Body of pancreas (tissue), 4 donors: ENCODE data around the gene IQGAP2. TPM values are rescaled to one million over a fixed set of nuclear protein-coding genes. Genes with fewer than 3 reads are reported as not detected.

Experiments used
- ATAC-seq: fragments of 150-250 bp; one replicate; pipeline ENCODE4 v1.9.1; 2016
- DNase-seq, 4 donors: peaks; one replicate each; pipeline ENCODE4 v3.0.0-alpha.2; 2019
- H3K27ac ChIP-seq, 4 donors: fragments of 200-600 bp; sonication (generic); 1 replicate in 3 of 4; 2 replicates in 1 of 4; pipeline versions ENCODE4 v1.5.1 to v1.6.1; 2016 to 2019; ENCODE audit warnings: mild to moderate bottlenecking in 1 of 4, mixed read lengths in 1 of 4, moderate library complexity in 1 of 4
- H3K27me3 ChIP-seq, 2 donors: fragments of 200-600 bp; sonication (generic); one replicate each; pipeline ENCODE4 v1.6.0; 2016; ENCODE audit warnings: mild to moderate bottlenecking in 1 of 2
- H3K36me3 ChIP-seq, 2 donors: fragments of 200-600 bp; sonication (generic); replicated peaks in 1 of 2; 2 replicates each; pipeline ENCODE4 v1.5.1; 2016; ENCODE audit warnings: low read depth in 2 of 2; ENCODE audit not compliant: insufficient read depth in 1 of 2
- H3K4me1 ChIP-seq: fragments of 200-600 bp; sonication (generic); one replicate; pipeline ENCODE4 v1.6.0; 2016
- H3K4me3 ChIP-seq, 2 donors: fragments of 200-600 bp; sonication (generic); 1 replicate in 1 of 2; 2 replicates in 1 of 2; pipeline ENCODE4 v1.5.1; 2016 to 2019
- H3K9me3 ChIP-seq, 3 donors: fragments of 200-600 bp; sonication (generic); 1 replicate in 2 of 3; 2 replicates in 1 of 3; pipeline ENCODE4 v1.5.1; 2016
- POLR2A ChIP-seq, 3 donors: fragments of 450-650 bp; IDR thresholded peaks; one replicate each; pipeline ENCODE4 v1.6.1; 2016; ENCODE audit warnings: antibody characterized with exemption in 3 of 3, mild to moderate bottlenecking in 2 of 3
- WGBS, 2 donors: methylation state at CpG; one replicate each; pipeline ENCODE4 v1.1.5; 2017; 5-methylcytosine and 5-hydroxymethylcytosine counted together
- intact Hi-C: fragments of 100-400 bp; cut with DNase I; formaldehyde crosslinking; loops from one replicate; pipeline ENCODE4 v1.15.1; 2023
- total RNA-seq, 2 donors: library from RNA; depleted of rRNA; stranded (reverse); fragments of >200 nt; gene quantifications; one replicate each; pipeline ENCODE4 v1.1.0, GENCODE V29; 2016
- TF ChIP-seq, protein P1 (sequence below), 7 experiments: fragments of 450-650 bp in 4 of 7; fragments of 200-600 bp in 3 of 7; sonication (generic) in 3 of 7; IDR thresholded peaks; one replicate each; pipeline ENCODE4 v1.5.1; 2016 to 2019; ENCODE audit warnings: antibody characterized with exemption in 7 of 7

IQGAP2 gene
- total RNA-seq, 2 donors from 2014 or later = 41.2 to 49.5 TPM

DNA sequence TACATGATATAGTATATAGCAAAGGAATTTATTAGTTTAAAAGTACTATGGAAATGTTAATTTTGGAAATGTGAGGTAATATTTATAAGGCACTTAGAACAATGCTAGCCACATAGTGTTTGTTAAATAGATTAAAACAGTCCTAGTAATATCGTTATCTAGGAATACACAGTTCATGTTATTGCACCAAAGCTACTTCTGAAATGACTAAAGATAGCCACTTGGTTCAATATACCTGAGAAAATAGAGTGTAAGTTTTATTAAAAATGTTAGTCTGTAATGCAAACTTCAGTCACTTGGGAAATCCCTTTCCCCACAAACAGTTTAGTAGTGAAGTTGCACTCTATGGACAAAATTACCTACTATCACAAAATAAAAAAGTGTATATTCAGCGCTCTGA lies 297.5 kb downstream of the IQGAP2 start:
- Histone ChIP-seq H3K4me1 (no peaks in the 10 kb centered on the region), H3K9me3 (no peaks in the 10 kb centered on the region), H3K4me3 (no peak overlapping the region), H3K27me3 (no peaks in the 10 kb centered on the region), H3K27ac (no peak overlapping the region), H3K36me3 (peaks cover 6 to 9% of the 10 kb centered on the region in 2 donors)
- intact Hi-C loops = no loop called here
- DNase-seq (no peak), ATAC-seq (no peak)
- TF ChIP-seq, protein P1, sequence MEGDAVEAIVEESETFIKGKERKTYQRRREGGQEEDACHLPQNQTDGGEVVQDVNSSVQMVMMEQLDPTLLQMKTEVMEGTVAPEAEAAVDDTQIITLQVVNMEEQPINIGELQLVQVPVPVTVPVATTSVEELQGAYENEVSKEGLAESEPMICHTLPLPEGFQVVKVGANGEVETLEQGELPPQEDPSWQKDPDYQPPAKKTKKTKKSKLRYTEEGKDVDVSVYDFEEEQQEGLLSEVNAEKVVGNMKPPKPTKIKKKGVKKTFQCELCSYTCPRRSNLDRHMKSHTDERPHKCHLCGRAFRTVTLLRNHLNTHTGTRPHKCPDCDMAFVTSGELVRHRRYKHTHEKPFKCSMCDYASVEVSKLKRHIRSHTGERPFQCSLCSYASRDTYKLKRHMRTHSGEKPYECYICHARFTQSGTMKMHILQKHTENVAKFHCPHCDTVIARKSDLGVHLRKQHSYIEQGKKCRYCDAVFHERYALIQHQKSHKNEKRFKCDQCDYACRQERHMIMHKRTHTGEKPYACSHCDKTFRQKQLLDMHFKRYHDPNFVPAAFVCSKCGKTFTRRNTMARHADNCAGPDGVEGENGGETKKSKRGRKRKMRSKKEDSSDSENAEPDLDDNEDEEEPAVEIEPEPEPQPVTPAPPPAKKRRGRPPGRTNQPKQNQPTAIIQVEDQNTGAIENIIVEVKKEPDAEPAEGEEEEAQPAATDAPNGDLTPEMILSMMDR (IDR thresholded peaks at IDR 0.05) = no peak
- TF ChIP-seq POLR2A (IDR thresholded peaks at IDR 0.05) = no peak
- WGBS, 2 donors = 96 to 97% methylated on average over 2 of the region's 2 CpGs

DNA sequence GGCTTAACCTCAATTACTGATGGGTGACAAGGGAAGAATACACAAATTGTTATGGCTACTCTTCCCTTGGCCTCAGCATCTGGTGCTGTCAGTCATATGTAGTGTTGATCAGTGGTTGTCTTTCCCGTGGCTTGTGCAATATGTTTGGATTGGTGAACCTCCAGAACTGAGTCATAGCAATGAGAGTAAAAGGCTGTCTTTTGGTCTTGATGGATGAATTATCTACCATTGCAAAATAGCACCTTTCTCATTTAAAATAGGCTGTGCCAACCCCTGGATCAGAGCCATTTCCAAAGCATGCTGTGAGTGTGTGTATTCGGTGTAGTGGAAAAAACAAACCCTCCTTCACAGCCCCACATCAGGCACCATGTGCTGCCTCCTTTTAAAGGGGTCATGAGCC lies 298.2 kb downstream of the IQGAP2 start:
- ATAC-seq (no peak), DNase-seq (no peak)
- WGBS, 2 donors = 60 to 77% methylated on average over 2 of the region's 2 CpGs
- Histone ChIP-seq H3K9me3 (no peaks in the 10 kb centered on the region), H3K4me1 (no peaks in the 10 kb centered on the region), H3K27me3 (no peaks in the 10 kb centered on the region), H3K36me3 (peaks cover 6% of the 10 kb centered on the region in 2 donors), H3K4me3 (no peak overlapping the region), H3K27ac (no peak overlapping the region)
- TF ChIP-seq POLR2A (IDR thresholded peaks at IDR 0.05) = no peak
- intact Hi-C loops = no loop called here

GRCh38 chr5:76703707-76704106 lies 300.6 kb downstream of the IQGAP2 start:
- H3K9me3 ChIP-seq = no peaks in the 10 kb centered on the region
- intact Hi-C loops = no loop called here
- TF ChIP-seq, protein P1 (IDR thresholded peaks at IDR 0.05) = no peak
- no peak for TF ChIP-seq POLR2A (IDR thresholded peaks at IDR 0.05)
- H3K27ac ChIP-seq = no peak overlapping the region
- 17 to 28% methylated on average over 2 of the region's 2 CpGs for WGBS, 2 donors
- ATAC-seq (no peak), DNase-seq (no peak)
- no peak overlapping the region for H3K4me3 ChIP-seq
- no peaks in the 10 kb centered on the region for H3K27me3 ChIP-seq
- no peaks in the 10 kb centered on the region for H3K4me1 ChIP-seq
- H3K36me3 ChIP-seq = peaks cover 5 to 6% of the 10 kb centered on the region in 2 donors

- ATAC-seq (no peak), DNase-seq (no peak)
- Histone ChIP-seq H3K9me3 (no peaks in the 10 kb centered on the region), H3K27me3 (no peaks in the 10 kb centered on the region), H3K4me3 (no peak overlapping the region), H3K36me3 (peaks cover 2 to 5% of the 10 kb centered on the region in 2 donors), H3K4me1 (no peaks in the 10 kb centered on the region), H3K27ac (no peak overlapping the region)
- TF ChIP-seq, protein P1 (IDR thresholded peaks at IDR 0.05) = no peak
- TF ChIP-seq POLR2A (IDR thresholded peaks at IDR 0.05) = no peak
- intact Hi-C loops = no loop called here
These were observed 301.1 kb downstream of the IQGAP2 start for GRCh38 chr5:76704131-76704663.

GRCh38 chr5:76705574-76705973 lies 302.5 kb downstream of the IQGAP2 start:
- Histone ChIP-seq H3K27me3 (no peaks in the 10 kb centered on the region), H3K27ac (no peak overlapping the region), H3K4me3 (no peak overlapping the region), H3K4me1 (no peaks in the 10 kb centered on the region), H3K9me3 (no peaks in the 10 kb centered on the region), H3K36me3 (peaks cover 0 to 5% of the 10 kb centered on the region in 2 donors)
- TF ChIP-seq POLR2A (IDR thresholded peaks at IDR 0.05) = no peak
- TF ChIP-seq, protein P1 (IDR thresholded peaks at IDR 0.05) = no peak
- intact Hi-C loops = no loop called here
- DNase-seq = no peak
- ATAC-seq = no peak
